HEK293 (cell line): ENCODE data around the gene RXFP1.

Source experiments
- CTCF ChIA-PET: fragments of 350-600 bp; formaldehyde crosslinking; extraction: SDS; loops from one replicate; lab custom pipeline; 2021; ENCODE audit warnings: antibody characterized with exemption; lab: Yijun Ruan, JAX
- POLR2A ChIA-PET: fragments of 300-600 bp; formaldehyde crosslinking; extraction: SDS; loops from one replicate; lab custom pipeline; 2020; ENCODE audit warnings: antibody characterized with exemption, inconsistent platforms; lab: Yijun Ruan, JAX
- H3K27ac ChIP-seq: fragments of 200-500 bp; sonication (Bioruptor generic); 2 replicates; pipeline ENCODE4 v1.5.1; 2014; ENCODE audit warnings: low read depth, low read length, control low read depth, inconsistent platforms; ENCODE audit errors: extremely low read depth
- H3K36me3 ChIP-seq, 2 experiments: fragments of 200-500 bp in 1 of 2; sonication (Bioruptor generic) in 1 of 2; 1 replicate in 1 of 2; 2 replicates in 1 of 2; pipeline ENCODE4 v1.5.1; 2014 to 2017; ENCODE audit warnings: inconsistent platforms in 2 of 2, low read length in 2 of 2; ENCODE audit not compliant: control insufficient read depth in 2 of 2, insufficient read depth in 1 of 2
- H3K4me1 ChIP-seq: fragments of 200-500 bp; sonication (Bioruptor generic); 2 replicates; pipeline ENCODE4 v1.5.1; 2014; ENCODE audit warnings: mild to moderate bottlenecking, low read length, inconsistent platforms; ENCODE audit not compliant: control insufficient read depth, insufficient read depth
- H3K4me3 ChIP-seq: 2 replicates; pipeline ENCODE4 v1.5.1; 2011; ENCODE audit warnings: low read depth, mild to moderate bottlenecking, control low read depth, low read length, moderate library complexity
- H3K9me3 ChIP-seq: fragments of 200-500 bp; sonication (Bioruptor generic); 2 replicates; pipeline ENCODE4 v1.5.1; 2014; ENCODE audit warnings: low read depth, low read length, inconsistent platforms; ENCODE audit not compliant: control insufficient read depth, insufficient read depth
- BCL11B ChIP-seq: fragments of 450-650 bp; formaldehyde crosslinking; IDR thresholded peaks from 2 replicates; pipeline ENCODE4 v1.5.1; 2016; ENCODE audit warnings: low read depth, missing biosample characterization, missing genetic modification characterization
- GLIS1 ChIP-seq: fragments of 450-650 bp; formaldehyde crosslinking; IDR thresholded peaks from 2 replicates; pipeline ENCODE4 v1.5.1; 2016; ENCODE audit warnings: missing biosample characterization, missing genetic modification characterization
- IKZF3 ChIP-seq: fragments of 450-650 bp; IDR thresholded peaks from 2 replicates; pipeline ENCODE4 v1.5.0; 2018; ENCODE audit warnings: missing biosample characterization, mild to moderate bottlenecking, missing genetic modification characterization, moderate library complexity
- SALL2 ChIP-seq: fragments of 450-650 bp; formaldehyde crosslinking; IDR thresholded peaks from 2 replicates; pipeline ENCODE4 v1.5.0; 2017; ENCODE audit warnings: missing biosample characterization, mild to moderate bottlenecking, missing genetic modification characterization, borderline replicate concordance
- SETDB1 ChIP-seq: IDR thresholded peaks from one replicate; pipeline ENCODE4 v1.6.1; 2017; ENCODE audit warnings: mild to moderate bottlenecking, low read length, moderate library complexity, mixed read lengths; ENCODE audit not compliant: insufficient read length
- ZEB2 ChIP-seq: fragments of 450-650 bp; formaldehyde crosslinking; IDR thresholded peaks from 2 replicates; pipeline ENCODE4 v1.5.1; 2016; ENCODE audit warnings: missing biosample characterization, missing genetic modification characterization
- ZFHX2 ChIP-seq: fragments of 450-650 bp; formaldehyde crosslinking; conservative IDR thresholded peaks from 2 replicates; pipeline ENCODE4 v1.5.1; 2016; ENCODE audit warnings: missing biosample characterization, missing genetic modification characterization
- ZFP37 ChIP-seq: fragments of 450-650 bp; formaldehyde crosslinking; IDR thresholded peaks from 2 replicates; pipeline ENCODE4 v1.5.1; 2016; ENCODE audit warnings: missing biosample characterization, missing genetic modification characterization
- ZNF140 ChIP-seq: fragments of 450-650 bp; formaldehyde crosslinking; IDR thresholded peaks from 2 replicates; pipeline ENCODE4 v1.5.1; 2016; ENCODE audit warnings: missing biosample characterization, missing genetic modification characterization
- ZNF146 ChIP-seq: fragments of 450-650 bp; formaldehyde crosslinking; IDR thresholded peaks from 2 replicates; pipeline ENCODE4 v1.5.1; 2016; ENCODE audit warnings: missing biosample characterization, missing genetic modification characterization
- ZNF292 ChIP-seq: fragments of 450-650 bp; formaldehyde crosslinking; IDR thresholded peaks from 2 replicates; pipeline ENCODE4 v1.5.1; 2016; ENCODE audit warnings: low read depth, missing biosample characterization, missing genetic modification characterization, borderline replicate concordance
- ZNF391 ChIP-seq: fragments of 450-650 bp; formaldehyde crosslinking; IDR thresholded peaks from 2 replicates; pipeline ENCODE4 v1.5.1; 2016; ENCODE audit warnings: low read depth, missing biosample characterization, missing genetic modification characterization, borderline replicate concordance
- ZNF560 ChIP-seq: fragments of 450-650 bp; formaldehyde crosslinking; IDR thresholded peaks from 2 replicates; pipeline ENCODE4 v1.5.1; 2017; ENCODE audit warnings: missing biosample characterization, missing genetic modification characterization, borderline replicate concordance
- ZNF792 ChIP-seq: fragments of 450-650 bp; formaldehyde crosslinking; IDR thresholded peaks from 2 replicates; pipeline ENCODE4 v1.5.1; 2016; ENCODE audit warnings: missing biosample characterization, missing genetic modification characterization
- TF ChIP-seq, protein P1 (sequence below): fragments of 450-650 bp; formaldehyde crosslinking; IDR thresholded peaks from 2 replicates; pipeline ENCODE4 v1.5.1; 2016; ENCODE audit warnings: missing biosample characterization, missing genetic modification characterization
- TF ChIP-seq, protein P2 (sequence below): fragments of 450-650 bp; formaldehyde crosslinking; IDR thresholded peaks from 2 replicates; pipeline ENCODE4 v1.5.1; 2016; ENCODE audit warnings: missing biosample characterization, missing genetic modification characterization, borderline replicate concordance
- TF ChIP-seq, protein P3 (sequence below): fragments of 450-650 bp; IDR thresholded peaks from 2 replicates; pipeline ENCODE4 v1.5.1; 2018; ENCODE audit warnings: missing biosample characterization, missing genetic modification characterization
- TF ChIP-seq, protein P4 (sequence below): fragments of 450-650 bp; formaldehyde crosslinking; IDR thresholded peaks from 2 replicates; pipeline ENCODE4 v1.5.1; 2017; ENCODE audit warnings: missing biosample characterization, missing genetic modification characterization

Gene RXFP1

DNA sequence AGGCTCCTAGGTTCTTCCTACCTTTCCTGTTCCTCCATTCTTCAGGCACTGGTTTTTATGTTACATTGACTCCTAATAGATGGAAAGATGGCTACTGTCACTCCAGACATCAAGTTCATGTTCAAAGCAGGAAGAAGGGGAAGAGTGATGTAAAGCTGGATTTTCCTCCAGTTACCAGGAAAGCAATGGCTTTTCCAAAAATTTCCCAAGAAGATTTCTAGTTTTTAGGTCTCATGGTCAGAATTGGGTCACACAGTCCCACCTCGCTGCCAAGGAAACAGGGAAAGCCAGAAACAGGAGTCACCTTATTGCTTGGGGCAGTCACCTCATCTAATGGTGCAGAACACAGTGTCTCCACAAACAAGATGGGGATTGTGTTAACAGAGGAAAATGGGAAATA lies 21.5 kb downstream of the RXFP1 start:
- no peak for TF ChIP-seq ZFP37 (tag by site-specific recombination)
- no peak for TF ChIP-seq BCL11B
- TF ChIP-seq ZFHX2 (tag by site-specific recombination), result no peak
- no peak for TF ChIP-seq ZNF292
- POLR2A ChIA-PET, result no interaction called here
- no peaks in the 10 kb centered on the region for H3K4me1 ChIP-seq
- H3K4me3 ChIP-seq, result no peak overlapping the region
- no peak overlapping the region for H3K27ac ChIP-seq
- H3K9me3 ChIP-seq, result no peaks in the 10 kb centered on the region
- CTCF ChIA-PET, result no interaction called here
- no peaks in the 10 kb centered on the region for H3K36me3 ChIP-seq

DNA sequence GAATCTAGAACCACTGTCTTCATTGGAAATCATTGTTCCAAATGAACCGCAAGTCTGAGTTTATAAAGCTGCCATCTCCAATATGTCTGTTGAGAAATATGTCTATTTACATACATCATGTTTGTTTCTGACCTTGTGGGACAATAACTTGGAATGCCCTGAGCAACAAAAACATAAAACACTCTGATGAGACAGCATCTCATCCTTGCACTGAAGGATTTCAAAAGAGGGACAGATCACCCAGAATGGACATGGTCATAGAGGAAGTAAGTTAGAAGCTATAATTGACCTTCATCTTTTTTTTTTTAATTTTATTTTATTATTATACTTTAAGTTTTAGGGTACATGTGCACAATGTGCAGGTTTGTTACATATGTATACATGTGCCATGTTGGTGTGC lies 22.5 kb downstream of the RXFP1 start:
- H3K4me1 ChIP-seq, result no peaks in the 10 kb centered on the region
- H3K27ac ChIP-seq, result no peak overlapping the region
- H3K4me3 ChIP-seq, result no peak overlapping the region
- ChIA-PET POLR2A (no interaction called here), CTCF (no interaction called here)
- TF ChIP-seq SETDB1, result no peak
- no peaks in the 10 kb centered on the region for H3K9me3 ChIP-seq
- H3K36me3 ChIP-seq, result no peaks in the 10 kb centered on the region

DNA sequence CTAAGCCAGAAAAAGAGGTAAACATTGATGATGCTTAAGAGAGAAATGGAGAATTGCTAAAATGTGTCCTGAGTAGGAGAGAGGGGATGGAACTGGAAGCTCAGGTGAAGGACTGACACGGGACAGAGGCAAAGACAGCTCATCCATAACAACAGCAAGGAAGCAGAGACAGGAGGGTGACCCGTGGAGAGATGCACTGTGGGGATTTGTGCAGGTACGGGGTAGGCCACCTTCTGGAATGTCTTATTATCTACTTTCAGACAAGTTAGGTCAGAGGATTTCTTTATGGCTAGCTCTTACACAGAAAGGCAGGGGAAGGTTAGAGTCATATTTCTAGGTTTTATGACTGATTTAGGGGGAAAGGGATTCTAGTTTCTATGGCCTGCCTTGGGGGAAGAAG lies 31.7 kb downstream of the RXFP1 start:
- Histone ChIP-seq H3K4me3 (no peak overlapping the region), H3K4me1 (no peaks in the 10 kb centered on the region), H3K9me3 (no peaks in the 10 kb centered on the region), H3K27ac (no peak overlapping the region), H3K36me3 (no peaks in the 10 kb centered on the region)
- ChIA-PET CTCF (interaction anchor here (0.7 kb wide), 1 partner anchor 293 kb away, joined by 4 read pairs; no protein-coding TSS in a partner anchor), POLR2A (no interaction called here)
- no peak for TF ChIP-seq ZNF792 (tag by site-specific recombination)
- TF ChIP-seq ZNF391, result no peak
- no peak for TF ChIP-seq ZEB2 (tag by site-specific recombination)
- no peak for TF ChIP-seq ZNF140 (tag by site-specific recombination)
- TF ChIP-seq ZNF560, result no peak
- TF ChIP-seq GLIS1 (tag by site-specific recombination), result no peak
- TF ChIP-seq IKZF3 (tag by site-specific recombination), result no peak
- TF ChIP-seq, protein P1, sequence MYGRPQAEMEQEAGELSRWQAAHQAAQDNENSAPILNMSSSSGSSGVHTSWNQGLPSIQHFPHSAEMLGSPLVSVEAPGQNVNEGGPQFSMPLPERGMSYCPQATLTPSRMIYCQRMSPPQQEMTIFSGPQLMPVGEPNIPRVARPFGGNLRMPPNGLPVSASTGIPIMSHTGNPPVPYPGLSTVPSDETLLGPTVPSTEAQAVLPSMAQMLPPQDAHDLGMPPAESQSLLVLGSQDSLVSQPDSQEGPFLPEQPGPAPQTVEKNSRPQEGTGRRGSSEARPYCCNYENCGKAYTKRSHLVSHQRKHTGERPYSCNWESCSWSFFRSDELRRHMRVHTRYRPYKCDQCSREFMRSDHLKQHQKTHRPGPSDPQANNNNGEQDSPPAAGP (tag by site-specific recombination), result no peak
- no peak for TF ChIP-seq ZNF146 (tag by site-specific recombination)
- TF ChIP-seq, protein P2, sequence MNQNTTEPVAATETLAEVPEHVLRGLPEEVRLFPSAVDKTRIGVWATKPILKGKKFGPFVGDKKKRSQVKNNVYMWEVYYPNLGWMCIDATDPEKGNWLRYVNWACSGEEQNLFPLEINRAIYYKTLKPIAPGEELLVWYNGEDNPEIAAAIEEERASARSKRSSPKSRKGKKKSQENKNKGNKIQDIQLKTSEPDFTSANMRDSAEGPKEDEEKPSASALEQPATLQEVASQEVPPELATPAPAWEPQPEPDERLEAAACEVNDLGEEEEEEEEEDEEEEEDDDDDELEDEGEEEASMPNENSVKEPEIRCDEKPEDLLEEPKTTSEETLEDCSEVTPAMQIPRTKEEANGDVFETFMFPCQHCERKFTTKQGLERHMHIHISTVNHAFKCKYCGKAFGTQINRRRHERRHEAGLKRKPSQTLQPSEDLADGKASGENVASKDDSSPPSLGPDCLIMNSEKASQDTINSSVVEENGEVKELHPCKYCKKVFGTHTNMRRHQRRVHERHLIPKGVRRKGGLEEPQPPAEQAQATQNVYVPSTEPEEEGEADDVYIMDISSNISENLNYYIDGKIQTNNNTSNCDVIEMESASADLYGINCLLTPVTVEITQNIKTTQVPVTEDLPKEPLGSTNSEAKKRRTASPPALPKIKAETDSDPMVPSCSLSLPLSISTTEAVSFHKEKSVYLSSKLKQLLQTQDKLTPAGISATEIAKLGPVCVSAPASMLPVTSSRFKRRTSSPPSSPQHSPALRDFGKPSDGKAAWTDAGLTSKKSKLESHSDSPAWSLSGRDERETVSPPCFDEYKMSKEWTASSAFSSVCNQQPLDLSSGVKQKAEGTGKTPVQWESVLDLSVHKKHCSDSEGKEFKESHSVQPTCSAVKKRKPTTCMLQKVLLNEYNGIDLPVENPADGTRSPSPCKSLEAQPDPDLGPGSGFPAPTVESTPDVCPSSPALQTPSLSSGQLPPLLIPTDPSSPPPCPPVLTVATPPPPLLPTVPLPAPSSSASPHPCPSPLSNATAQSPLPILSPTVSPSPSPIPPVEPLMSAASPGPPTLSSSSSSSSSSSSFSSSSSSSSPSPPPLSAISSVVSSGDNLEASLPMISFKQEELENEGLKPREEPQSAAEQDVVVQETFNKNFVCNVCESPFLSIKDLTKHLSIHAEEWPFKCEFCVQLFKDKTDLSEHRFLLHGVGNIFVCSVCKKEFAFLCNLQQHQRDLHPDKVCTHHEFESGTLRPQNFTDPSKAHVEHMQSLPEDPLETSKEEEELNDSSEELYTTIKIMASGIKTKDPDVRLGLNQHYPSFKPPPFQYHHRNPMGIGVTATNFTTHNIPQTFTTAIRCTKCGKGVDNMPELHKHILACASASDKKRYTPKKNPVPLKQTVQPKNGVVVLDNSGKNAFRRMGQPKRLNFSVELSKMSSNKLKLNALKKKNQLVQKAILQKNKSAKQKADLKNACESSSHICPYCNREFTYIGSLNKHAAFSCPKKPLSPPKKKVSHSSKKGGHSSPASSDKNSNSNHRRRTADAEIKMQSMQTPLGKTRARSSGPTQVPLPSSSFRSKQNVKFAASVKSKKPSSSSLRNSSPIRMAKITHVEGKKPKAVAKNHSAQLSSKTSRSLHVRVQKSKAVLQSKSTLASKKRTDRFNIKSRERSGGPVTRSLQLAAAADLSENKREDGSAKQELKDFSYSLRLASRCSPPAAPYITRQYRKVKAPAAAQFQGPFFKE, result no peak
- TF ChIP-seq, protein P3, sequence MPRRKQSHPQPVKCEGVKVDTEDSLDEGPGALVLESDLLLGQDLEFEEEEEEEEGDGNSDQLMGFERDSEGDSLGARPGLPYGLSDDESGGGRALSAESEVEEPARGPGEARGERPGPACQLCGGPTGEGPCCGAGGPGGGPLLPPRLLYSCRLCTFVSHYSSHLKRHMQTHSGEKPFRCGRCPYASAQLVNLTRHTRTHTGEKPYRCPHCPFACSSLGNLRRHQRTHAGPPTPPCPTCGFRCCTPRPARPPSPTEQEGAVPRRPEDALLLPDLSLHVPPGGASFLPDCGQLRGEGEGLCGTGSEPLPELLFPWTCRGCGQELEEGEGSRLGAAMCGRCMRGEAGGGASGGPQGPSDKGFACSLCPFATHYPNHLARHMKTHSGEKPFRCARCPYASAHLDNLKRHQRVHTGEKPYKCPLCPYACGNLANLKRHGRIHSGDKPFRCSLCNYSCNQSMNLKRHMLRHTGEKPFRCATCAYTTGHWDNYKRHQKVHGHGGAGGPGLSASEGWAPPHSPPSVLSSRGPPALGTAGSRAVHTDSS, result no peak
- TF ChIP-seq, protein P4, sequence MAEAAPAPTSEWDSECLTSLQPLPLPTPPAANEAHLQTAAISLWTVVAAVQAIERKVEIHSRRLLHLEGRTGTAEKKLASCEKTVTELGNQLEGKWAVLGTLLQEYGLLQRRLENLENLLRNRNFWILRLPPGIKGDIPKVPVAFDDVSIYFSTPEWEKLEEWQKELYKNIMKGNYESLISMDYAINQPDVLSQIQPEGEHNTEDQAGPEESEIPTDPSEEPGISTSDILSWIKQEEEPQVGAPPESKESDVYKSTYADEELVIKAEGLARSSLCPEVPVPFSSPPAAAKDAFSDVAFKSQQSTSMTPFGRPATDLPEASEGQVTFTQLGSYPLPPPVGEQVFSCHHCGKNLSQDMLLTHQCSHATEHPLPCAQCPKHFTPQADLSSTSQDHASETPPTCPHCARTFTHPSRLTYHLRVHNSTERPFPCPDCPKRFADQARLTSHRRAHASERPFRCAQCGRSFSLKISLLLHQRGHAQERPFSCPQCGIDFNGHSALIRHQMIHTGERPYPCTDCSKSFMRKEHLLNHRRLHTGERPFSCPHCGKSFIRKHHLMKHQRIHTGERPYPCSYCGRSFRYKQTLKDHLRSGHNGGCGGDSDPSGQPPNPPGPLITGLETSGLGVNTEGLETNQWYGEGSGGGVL (tag by site-specific recombination), result no peak
- TF ChIP-seq ZFP37 (tag by site-specific recombination), result no peak
- no peak for TF ChIP-seq SALL2 (tag by site-specific recombination)
